Measurements from ENCODE around the gene ADAMTS3.

ADAMTS3 gene

GRCh38 chr4:72538006-72538405 is 31.0 kb downstream of the ADAMTS3 start:
- POLR2A ChIA-PET: no interaction called here
- no peak for TF ChIP-seq CTCF (IDR thresholded peaks at IDR 0.05; ENCODE audit: insufficient read depth, low read length, missing control alignments)
- DNase-seq (ENCODE audit: low read depth, low spot score): no peak
- no peak overlapping the region for H3K4me3 ChIP-seq (ENCODE audit: low read depth, low read length)
- CTCF ChIA-PET: interaction anchor here (0.7 kb wide), 1 partner anchor 659 kb away, joined by 3 read pairs; no protein-coding TSS in a partner anchor

- no peak overlapping the region for H3K4me3 ChIP-seq (ENCODE audit: low read depth, low read length)
- CTCF ChIA-PET: no interaction called here
- TF ChIP-seq CTCF (IDR thresholded peaks at IDR 0.05; ENCODE audit: insufficient read depth, low read length, missing control alignments): no peak
- POLR2A ChIA-PET: no interaction called here
- DNase-seq (ENCODE audit: low read depth, low spot score): no peak
These were observed 32.6 kb downstream of the ADAMTS3 start for GRCh38 chr4:72536443-72536842.

GRCh38 chr4:72531768-72532290 is 37.2 kb downstream of the ADAMTS3 start:
- CTCF ChIA-PET: interaction anchor here (1.0 kb wide), 1 partner anchor 30 kb away, joined by 3 read pairs; no protein-coding TSS in a partner anchor
- POLR2A ChIA-PET: no interaction called here
- TF ChIP-seq CTCF (IDR thresholded peaks at IDR 0.05; ENCODE audit: insufficient read depth, low read length, missing control alignments): no peak
- no peak for DNase-seq (ENCODE audit: low read depth, low spot score)
- no peak overlapping the region for H3K4me3 ChIP-seq (ENCODE audit: low read depth, low read length)

GRCh38 chr4:72531322-72531721 is 37.7 kb downstream of the ADAMTS3 start:
- ChIA-PET POLR2A (no interaction called here), CTCF (interaction anchor here (1.0 kb wide), 1 partner anchor 30 kb away, joined by 3 read pairs; no protein-coding TSS in a partner anchor)
- no peak for TF ChIP-seq CTCF (IDR thresholded peaks at IDR 0.05; ENCODE audit: insufficient read depth, low read length, missing control alignments)
- H3K4me3 ChIP-seq (ENCODE audit: low read depth, low read length): no peak overlapping the region
- no peak for DNase-seq (ENCODE audit: low read depth, low spot score)

- TF ChIP-seq CTCF (IDR thresholded peaks at IDR 0.05; ENCODE audit: insufficient read depth, low read length, missing control alignments): no peak
- H3K4me3 ChIP-seq (ENCODE audit: low read depth, low read length): no peak overlapping the region
- CTCF ChIA-PET: no interaction called here
- POLR2A ChIA-PET: no interaction called here
- no peak for DNase-seq (ENCODE audit: low read depth, low spot score)
These were observed 39.7 kb downstream of the ADAMTS3 start for GRCh38 chr4:72529148-72529822.

- POLR2A ChIA-PET: no interaction called here
- TF ChIP-seq CTCF (IDR thresholded peaks at IDR 0.05; ENCODE audit: insufficient read depth, low read length, missing control alignments): no peak
- CTCF ChIA-PET: no interaction called here
- no peak for DNase-seq (ENCODE audit: low read depth, low spot score)
- H3K4me3 ChIP-seq (ENCODE audit: low read depth, low read length): no peak overlapping the region
These were observed 41.9 kb downstream of the ADAMTS3 start for GRCh38 chr4:72527038-72527646.

Measured in AG04449 (cell line).